Panc1 (cell line): ENCODE measurements around the gene VSIR.

Experiments used
- CTCF ChIP-seq: fragments of 450-650 bp; IDR thresholded peaks from 2 replicates; pipeline ENCODE4 v1.5.1; 2017; ENCODE audit warnings: mild to moderate bottlenecking
- POLR2AphosphoS5 ChIP-seq: IDR thresholded peaks from 2 replicates; pipeline ENCODE4 v1.6.1; 2012; ENCODE audit warnings: mild to moderate bottlenecking, low read depth, low read length, moderate library complexity
- REST ChIP-seq, 2 experiments: IDR thresholded peaks; 2 replicates each; pipeline ENCODE4 v1.6.1; 2011 to 2012; ENCODE audit warnings: low read depth in 2 of 2, control low read depth in 1 of 2, low read length in 1 of 2, mild to moderate bottlenecking in 1 of 2, moderate library complexity in 1 of 2; ENCODE audit not compliant: insufficient read depth in 1 of 2
- SIN3A ChIP-seq: IDR thresholded peaks from 2 replicates; pipeline ENCODE4 v1.6.1; 2012; ENCODE audit warnings: low read depth, mild to moderate bottlenecking, low read length, moderate library complexity, borderline replicate concordance; ENCODE audit not compliant: insufficient read depth
- TCF7L2 ChIP-seq: IDR thresholded peaks from 2 replicates; pipeline ENCODE4 v1.6.1; 2011; ENCODE audit warnings: mild to moderate bottlenecking, low read depth, low read length, inconsistent platforms

- no peak for TF ChIP-seq POLR2AphosphoS5
- TF ChIP-seq SIN3A, result no peak
- no peak for TF ChIP-seq CTCF
- TF ChIP-seq REST (IDR thresholded peaks at IDR 0.05; ENCODE audit: insufficient read depth in 1 of 2, low read depth in 2 of 2, low read length in 1 of 2), result no peak
- no peak for TF ChIP-seq TCF7L2
Observed at GRCh38 chr10:71770789-71771188, 2.5 kb downstream of the VSIR start.
